Aorta (tissue), 5 donors: ENCODE results near the gene NTHL1. TPM values are rescaled to one million over a fixed set of nuclear protein-coding genes. Genes with fewer than 3 reads are reported as not detected.

Source experiments
- ATAC-seq: fragments of 200-7000 bp; cut with Tn5 transposase; one replicate; pipeline ENCODE4 v1.9.1; 2022; ENCODE audit warnings: moderate library complexity; ENCODE audit not compliant: low FRiP score
- DNase-seq, 2 donors: peaks; one replicate each; pipeline ENCODE4 v3.0.0-alpha.2; 2020
- H3K27ac ChIP-seq, 2 donors: one replicate each; pipeline ENCODE4 v1.5.1; 2013; ENCODE audit warnings: low read length in 2 of 2, mild to moderate bottlenecking in 2 of 2, moderate library complexity in 2 of 2, control low read depth in 1 of 2, inconsistent platforms in 1 of 2, low read depth in 1 of 2
- H3K27me3 ChIP-seq, 2 donors: one replicate each; pipeline ENCODE4 v1.6.1; 2013; ENCODE audit warnings: control low read depth in 1 of 2, low read length in 1 of 2, mild to moderate bottlenecking in 1 of 2, moderate library complexity in 1 of 2; ENCODE audit not compliant: insufficient read depth in 2 of 2, control insufficient read depth in 1 of 2
- H3K36me3 ChIP-seq, 2 donors: one replicate each; pipeline ENCODE4 v1.6.1; 2013; ENCODE audit warnings: control low read depth in 1 of 2, low read length in 1 of 2, mild to moderate bottlenecking in 1 of 2; ENCODE audit not compliant: insufficient read depth in 2 of 2, control insufficient read depth in 1 of 2
- H3K4me1 ChIP-seq, 2 donors: one replicate each; pipeline ENCODE4 v1.6.1; 2013; ENCODE audit warnings: low read length in 2 of 2, control low read depth in 1 of 2, mild to moderate bottlenecking in 1 of 2, moderate library complexity in 1 of 2; ENCODE audit not compliant: insufficient read depth in 2 of 2, control insufficient read depth in 1 of 2
- H3K4me3 ChIP-seq, 2 donors: one replicate each; pipeline ENCODE4 v1.5.1; 2013; ENCODE audit warnings: low read length in 2 of 2, control low read depth in 1 of 2, mild to moderate bottlenecking in 1 of 2
- H3K9me3 ChIP-seq: one replicate; pipeline ENCODE4 v1.6.1; 2013; ENCODE audit warnings: mild to moderate bottlenecking, low read length; ENCODE audit not compliant: control insufficient read depth
- WGBS, 2 donors: extraction: QIAGEN DNeasy Blood & Tissue Kit; methylation state at CpG; one replicate each; pipeline ENCODE4 v1.1.7; 2013; 5-methylcytosine and 5-hydroxymethylcytosine counted together
- intact Hi-C, 2 donors: fragments of 100-400 bp; cut with DNase I; formaldehyde crosslinking; loops; one replicate each; pipeline versions ENCODE4 v1.14.2 to v1.15.0; 2022
- polyA plus RNA-seq, 2 donors: library from polyadenylated mRNA; stranded (reverse); fragments of 200-250 nt; gene quantifications; one replicate each; pipeline ENCODE4 v1.2.3, GENCODE V29; 2013
- total RNA-seq, 2 donors: library from RNA; stranded (reverse); fragmentation: NEBNext Ultra II Directional; extraction: Animal tissue kit (Norgen Biotek cat#: 25700); gene quantifications; one replicate each; pipeline ENCODE4 v1.2.1, GENCODE V29; 2021
- donor health status: healthy with polysubstance abuse.
- donor health status: Bipolar disorder and iron deficiency.
- donor health status: DM: no; HTN: no; CAD: no.
- donor health status: DM: no; HTN: no; CAD: no.
- donor health status: DM: yes; HTN: yes; CAD: no.

Gene NTHL1
- total and polyA plus RNA-seq, 4 donors = 7.4 to 33.8 (median 18.6) TPM

- no peaks in the 10 kb centered on the region for H3K36me3 ChIP-seq
- no peaks in the 10 kb centered on the region for H3K4me1 ChIP-seq
- ATAC-seq (no peak), DNase-seq (no peak)
- WGBS, 2 donors = 89 to 92% methylated on average over 11 of the region's 11 CpGs
- intact Hi-C loops = no loop called here
- no peak overlapping the region for H3K4me3 ChIP-seq
- H3K27ac ChIP-seq = no peak overlapping the region
- no peaks in the 10 kb centered on the region for H3K27me3 ChIP-seq
- no peaks in the 10 kb centered on the region for H3K9me3 ChIP-seq
Observed at GRCh38 chr16:2042986-2043666, 4.5 kb downstream of the NTHL1 start.

DNA sequence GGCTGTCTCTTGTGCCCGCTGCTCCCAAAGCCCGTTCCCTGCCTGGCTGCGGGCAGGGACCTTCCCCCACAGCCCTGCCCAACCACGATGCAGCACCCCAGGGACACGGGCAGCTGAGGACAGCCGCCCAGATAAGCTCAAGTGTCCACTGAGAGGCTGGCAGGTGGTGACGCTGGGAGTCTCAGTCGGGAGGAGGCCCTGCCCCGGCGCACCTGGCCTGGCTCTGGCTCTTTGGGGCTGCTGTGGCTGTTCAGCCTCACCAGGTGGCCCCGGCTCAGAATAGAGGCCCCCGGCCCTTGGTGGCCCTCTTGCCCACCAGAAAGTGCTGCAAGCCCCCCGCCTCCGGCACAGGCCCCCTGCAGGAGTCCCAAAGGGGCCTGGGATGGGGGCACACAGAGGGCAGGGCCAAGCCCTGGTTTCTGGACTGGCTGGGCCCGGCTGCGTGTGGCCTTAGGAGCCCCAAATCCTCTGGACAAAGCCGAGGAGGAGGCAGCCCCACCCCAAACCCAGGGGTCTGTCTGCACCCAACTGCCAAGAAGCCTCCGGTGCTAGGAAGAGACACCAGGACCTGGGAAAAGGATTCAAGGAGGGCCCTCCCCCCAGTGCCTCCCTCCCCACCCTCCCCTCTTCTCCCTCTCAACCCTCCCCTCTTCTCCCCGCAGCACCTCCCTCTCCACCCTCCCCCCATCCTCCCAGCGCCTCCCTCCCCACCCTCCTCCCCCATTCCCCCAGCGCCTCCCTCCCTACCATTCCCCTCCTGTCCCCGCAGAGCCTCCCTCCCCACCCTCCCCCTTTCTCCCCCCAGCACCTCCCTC, 5.3 kb downstream of the NTHL1 start:
- 85 to 88% methylated on average over 18 to 22 of the region's 22 CpGs for WGBS, 2 donors
- Histone ChIP-seq H3K4me1 (no peaks in the 10 kb centered on the region), H3K27ac (no peak overlapping the region), H3K4me3 (no peak overlapping the region), H3K27me3 (no peaks in the 10 kb centered on the region), H3K9me3 (no peaks in the 10 kb centered on the region), H3K36me3 (no peaks in the 10 kb centered on the region)
- ATAC-seq = no peak
- intact Hi-C loops = no loop called here
- DNase-seq = no peak

GRCh38 chr16:2040787-2041522, 6.7 kb downstream of the NTHL1 start:
- Histone ChIP-seq H3K27me3 (no peaks in the 10 kb centered on the region), H3K4me1 (no peaks in the 10 kb centered on the region), H3K36me3 (no peaks in the 10 kb centered on the region), H3K4me3 (no peak overlapping the region), H3K27ac (no peak overlapping the region), H3K9me3 (no peaks in the 10 kb centered on the region)
- DNase-seq (no peak), ATAC-seq (no peak)
- intact Hi-C loops = no loop called here
- WGBS, 2 donors = 80 to 81% methylated on average over 20 of the region's 20 CpGs

GRCh38 chr16:2040041-2040786, 7.4 kb downstream of the NTHL1 start:
- no peaks in the 10 kb centered on the region for H3K27me3 ChIP-seq
- 78 to 84% methylated on average over 21 to 24 of the region's 24 CpGs for WGBS, 2 donors
- H3K27ac ChIP-seq = no peak overlapping the region
- no peak overlapping the region for H3K4me3 ChIP-seq
- no peak for ATAC-seq
- H3K36me3 ChIP-seq = no peaks in the 10 kb centered on the region
- DNase-seq = no peak
- H3K9me3 ChIP-seq = no peaks in the 10 kb centered on the region
- intact Hi-C loops = no loop called here
- no peaks in the 10 kb centered on the region for H3K4me1 ChIP-seq

DNA sequence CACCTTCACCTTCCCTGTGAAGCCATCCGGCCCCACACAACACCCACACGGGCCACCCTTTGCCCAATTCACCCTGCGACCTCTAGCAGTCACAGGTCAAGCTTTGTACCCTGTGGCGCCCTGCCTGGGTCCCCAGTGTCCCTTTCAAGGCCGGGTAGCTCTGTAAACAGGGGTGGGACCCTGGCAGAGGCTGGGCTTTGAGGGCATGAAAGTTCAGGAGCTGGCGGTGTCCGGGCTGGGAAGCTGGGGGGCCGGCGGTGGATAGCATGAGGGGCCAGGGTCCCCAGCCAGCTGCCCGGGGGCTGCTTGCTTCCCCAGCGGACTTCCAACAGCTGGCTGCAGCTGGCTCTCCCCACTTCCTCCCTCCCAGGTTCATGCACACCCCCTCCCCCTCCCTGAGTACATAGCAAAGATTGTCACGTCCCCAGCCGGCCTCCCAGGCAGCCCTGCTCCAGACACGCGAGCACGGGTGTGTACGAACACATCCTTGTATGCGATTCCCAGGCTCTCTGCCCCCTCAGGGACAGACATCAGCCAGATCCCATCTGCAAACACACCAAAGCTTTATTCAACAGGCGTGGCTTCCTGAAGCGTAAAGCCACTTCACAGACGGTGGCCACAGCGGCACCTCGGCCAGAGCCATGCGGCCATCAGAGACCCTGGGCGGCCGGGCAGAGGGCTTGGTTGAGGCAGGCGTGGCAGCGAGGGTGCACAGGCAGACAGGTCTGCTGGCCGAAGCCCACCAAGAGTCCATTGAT, 8.2 kb downstream of the NTHL1 start:
- H3K36me3 ChIP-seq = no peaks in the 10 kb centered on the region
- no peak for ATAC-seq
- no peaks in the 10 kb centered on the region for H3K9me3 ChIP-seq
- H3K27me3 ChIP-seq = no peaks in the 10 kb centered on the region
- intact Hi-C loops = no loop called here
- WGBS, 2 donors = 68 to 74% methylated on average over 29 of the region's 29 CpGs
- no peaks in the 10 kb centered on the region for H3K4me1 ChIP-seq
- no peak overlapping the region for H3K27ac ChIP-seq
- DNase-seq = no peak
- H3K4me3 ChIP-seq = no peak overlapping the region

- Histone ChIP-seq H3K4me1 (no peaks in the 10 kb centered on the region), H3K4me3 (no peak overlapping the region), H3K9me3 (no peaks in the 10 kb centered on the region), H3K27ac (peak overlapping the region in 1 of 2 donors; percentile 6), H3K27me3 (no peaks in the 10 kb centered on the region), H3K36me3 (no peaks in the 10 kb centered on the region)
- ATAC-seq (no peak), DNase-seq (no peak)
- intact Hi-C loops = no loop called here
- WGBS, 2 donors = 74 to 80% methylated on average over 36 to 41 of the region's 41 CpGs
Observed at GRCh38 chr16:2038382-2039231, 9.0 kb downstream of the NTHL1 start.

DNA sequence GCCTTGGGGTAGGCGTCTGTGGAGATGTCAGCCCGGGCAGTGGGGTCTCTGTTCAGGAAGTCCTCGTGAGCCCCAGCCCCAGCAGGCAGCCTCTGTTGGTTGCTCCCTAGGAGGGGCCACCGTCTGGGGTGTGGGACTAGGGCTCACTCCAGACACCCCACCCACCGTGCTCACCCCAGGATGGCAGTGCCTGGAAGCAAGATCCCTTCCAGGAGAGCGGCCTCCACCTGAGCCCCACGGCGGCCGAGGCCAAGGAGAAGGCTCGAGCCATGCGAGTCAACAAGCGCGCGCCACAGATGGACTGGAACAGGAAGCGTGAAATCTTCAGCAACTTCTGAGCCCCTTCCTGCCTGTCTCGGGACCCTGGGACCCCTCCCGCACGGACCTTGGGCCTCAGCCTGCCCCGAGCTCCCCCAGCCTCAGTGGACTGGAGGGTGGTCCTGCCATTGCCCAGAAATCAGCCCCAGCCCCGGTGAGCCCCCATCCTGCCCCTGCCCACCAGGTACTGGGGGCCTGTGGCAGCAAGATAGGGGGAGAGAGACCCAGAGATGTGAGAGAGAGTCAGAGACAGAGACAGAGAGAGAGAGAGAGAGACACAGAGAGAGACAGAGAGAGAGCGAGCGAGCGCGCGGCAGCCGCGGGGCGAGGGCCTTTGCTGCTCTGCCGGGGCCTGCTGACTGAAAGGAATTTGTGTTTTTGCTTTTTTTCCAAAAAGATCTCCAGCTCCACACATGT, 9.8 kb downstream of the NTHL1 start:
- no peak for DNase-seq
- WGBS, 2 donors = 76 to 85% methylated on average over 28 to 29 of the region's 29 CpGs
- Histone ChIP-seq H3K4me1 (no peaks in the 10 kb centered on the region), H3K27me3 (no peaks in the 10 kb centered on the region), H3K4me3 (no peak overlapping the region), H3K9me3 (no peaks in the 10 kb centered on the region), H3K36me3 (no peaks in the 10 kb centered on the region), H3K27ac (peak overlapping the region; percentile 5 to 6)
- intact Hi-C loops = no loop called here
- no peak for ATAC-seq
